Suprapubic skin (tissue), 4 donors: ENCODE measurements around the gene PROZ. TPM values are rescaled to one million over a fixed set of nuclear protein-coding genes. Genes with fewer than 3 reads are reported as not detected.
A peak's percentile ranks its signal among the peaks of the same experiment; 100 is the strongest.

Experiments
- DNase-seq, 2 donors: peaks; one replicate each; pipeline ENCODE4 v3.0.0-alpha.2; 2019; ENCODE audit warnings: low spot score in 2 of 2
- H3K27ac ChIP-seq: fragments of 200-600 bp; sonication (generic); one replicate; pipeline ENCODE4 v1.5.1; 2019
- H3K27me3 ChIP-seq: fragments of 200-600 bp; sonication (generic); one replicate; pipeline ENCODE4 v1.5.1; 2019
- H3K36me3 ChIP-seq: fragments of 200-600 bp; sonication (generic); one replicate; pipeline ENCODE4 v1.5.1; 2019
- H3K4me1 ChIP-seq: fragments of 200-600 bp; sonication (generic); one replicate; pipeline ENCODE4 v1.5.1; 2019
- H3K4me3 ChIP-seq: fragments of 200-600 bp; sonication (generic); one replicate; pipeline ENCODE4 v1.5.1; 2019; ENCODE audit warnings: mild to moderate bottlenecking
- H3K9me3 ChIP-seq: fragments of 200-600 bp; sonication (generic); one replicate; pipeline ENCODE4 v1.5.1; 2019
- EP300 ChIP-seq: sonication (generic); formaldehyde crosslinking; IDR thresholded peaks from one replicate; pipeline ENCODE4 v1.6.1; 2017; ENCODE audit warnings: antibody characterized with exemption
- POLR2A ChIP-seq, 2 donors: fragments of 450-650 bp; IDR thresholded peaks; one replicate each; pipeline ENCODE4 v1.6.1; 2017; ENCODE audit warnings: antibody characterized with exemption in 2 of 2, mild to moderate bottlenecking in 2 of 2, moderate library complexity in 2 of 2
- POLR2AphosphoS5 ChIP-seq, 3 donors: sonication (generic); formaldehyde crosslinking; IDR thresholded peaks; one replicate each; pipeline ENCODE4 v1.6.1; 2017; ENCODE audit warnings: antibody characterized with exemption in 3 of 3
- WGBS: methylation state at CpG from one replicate; pipeline ENCODE4 v1.1.5; 2018; 5-methylcytosine and 5-hydroxymethylcytosine counted together
- total RNA-seq, 4 donors: library from RNA; depleted of rRNA; stranded (reverse); fragments of >200 nt; gene quantifications; one replicate each; pipeline ENCODE4 v1.1.0, GENCODE V29; 2016
- TF ChIP-seq, protein P1 (sequence below), 2 donors: fragments of 200-600 bp in 1 of 2; fragments of 450-650 bp in 1 of 2; sonication (generic) in 1 of 2; IDR thresholded peaks; one replicate each; pipeline ENCODE4 v1.5.1; 2016 to 2019; ENCODE audit warnings: antibody characterized with exemption in 2 of 2, mild to moderate bottlenecking in 1 of 2, moderate library complexity in 1 of 2

The PROZ gene
- total RNA-seq, 4 donors from 2014 or later = not detected

DNA sequence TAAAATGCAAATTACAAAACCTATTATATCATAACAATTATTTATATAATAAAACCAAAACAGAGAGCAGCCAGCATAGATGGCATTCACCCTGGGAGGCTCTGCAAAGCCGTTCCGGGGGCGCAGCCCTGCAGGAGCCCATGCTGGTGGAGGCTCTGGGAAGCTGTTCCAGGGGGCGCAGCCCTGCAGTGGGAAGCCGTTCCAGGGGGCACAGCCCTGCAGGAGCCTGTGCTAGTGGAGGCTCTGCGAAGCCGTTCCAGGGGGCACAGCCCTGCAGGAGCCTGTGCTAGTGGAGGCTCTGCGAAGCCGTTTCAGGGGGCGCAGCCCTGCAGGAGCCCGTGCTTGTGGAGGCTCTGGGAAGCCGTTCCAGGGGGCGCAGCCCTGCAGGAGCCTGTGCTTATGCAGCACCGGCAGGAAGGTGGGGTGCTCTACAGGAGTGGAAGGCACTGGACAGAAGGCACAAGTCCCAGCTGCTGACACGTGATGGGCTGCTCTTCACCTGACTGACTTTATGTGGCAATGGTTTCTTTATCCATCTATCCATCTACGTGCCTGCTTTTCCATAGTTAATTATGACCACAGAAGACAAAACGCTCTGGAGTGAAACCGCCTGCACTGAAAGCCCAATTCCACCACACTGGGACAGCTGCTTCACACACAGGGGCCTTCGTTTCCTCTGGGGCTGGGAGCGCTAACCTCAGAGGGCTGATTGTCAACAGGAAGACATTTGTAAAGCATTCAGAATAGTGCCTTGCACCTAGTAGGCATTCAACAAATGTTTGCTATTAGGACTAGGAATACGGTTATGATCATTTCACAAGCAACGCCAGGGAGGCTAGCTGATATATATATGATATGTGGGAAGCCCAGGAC lies 26.4 kb downstream of the PROZ start:
- H3K4me3 ChIP-seq = no peak overlapping the region
- no peaks in the 10 kb centered on the region for H3K9me3 ChIP-seq
- no peak for DNase-seq
- H3K27ac ChIP-seq = no peak overlapping the region
- peaks cover 56% of the 10 kb centered on the region for H3K36me3 ChIP-seq
- no peaks in the 10 kb centered on the region for H3K27me3 ChIP-seq
- no peak for TF ChIP-seq POLR2A (IDR thresholded peaks at IDR 0.05)
- no peak for TF ChIP-seq EP300
- no peak for TF ChIP-seq POLR2AphosphoS5 (IDR thresholded peaks at IDR 0.05)
- TF ChIP-seq, protein P1, sequence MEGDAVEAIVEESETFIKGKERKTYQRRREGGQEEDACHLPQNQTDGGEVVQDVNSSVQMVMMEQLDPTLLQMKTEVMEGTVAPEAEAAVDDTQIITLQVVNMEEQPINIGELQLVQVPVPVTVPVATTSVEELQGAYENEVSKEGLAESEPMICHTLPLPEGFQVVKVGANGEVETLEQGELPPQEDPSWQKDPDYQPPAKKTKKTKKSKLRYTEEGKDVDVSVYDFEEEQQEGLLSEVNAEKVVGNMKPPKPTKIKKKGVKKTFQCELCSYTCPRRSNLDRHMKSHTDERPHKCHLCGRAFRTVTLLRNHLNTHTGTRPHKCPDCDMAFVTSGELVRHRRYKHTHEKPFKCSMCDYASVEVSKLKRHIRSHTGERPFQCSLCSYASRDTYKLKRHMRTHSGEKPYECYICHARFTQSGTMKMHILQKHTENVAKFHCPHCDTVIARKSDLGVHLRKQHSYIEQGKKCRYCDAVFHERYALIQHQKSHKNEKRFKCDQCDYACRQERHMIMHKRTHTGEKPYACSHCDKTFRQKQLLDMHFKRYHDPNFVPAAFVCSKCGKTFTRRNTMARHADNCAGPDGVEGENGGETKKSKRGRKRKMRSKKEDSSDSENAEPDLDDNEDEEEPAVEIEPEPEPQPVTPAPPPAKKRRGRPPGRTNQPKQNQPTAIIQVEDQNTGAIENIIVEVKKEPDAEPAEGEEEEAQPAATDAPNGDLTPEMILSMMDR (IDR thresholded peaks at IDR 0.05) = no peak
- WGBS = 87% methylated on average over 20 of the region's 22 CpGs
- H3K4me1 ChIP-seq = peaks cover 6% of the 10 kb centered on the region

DNA sequence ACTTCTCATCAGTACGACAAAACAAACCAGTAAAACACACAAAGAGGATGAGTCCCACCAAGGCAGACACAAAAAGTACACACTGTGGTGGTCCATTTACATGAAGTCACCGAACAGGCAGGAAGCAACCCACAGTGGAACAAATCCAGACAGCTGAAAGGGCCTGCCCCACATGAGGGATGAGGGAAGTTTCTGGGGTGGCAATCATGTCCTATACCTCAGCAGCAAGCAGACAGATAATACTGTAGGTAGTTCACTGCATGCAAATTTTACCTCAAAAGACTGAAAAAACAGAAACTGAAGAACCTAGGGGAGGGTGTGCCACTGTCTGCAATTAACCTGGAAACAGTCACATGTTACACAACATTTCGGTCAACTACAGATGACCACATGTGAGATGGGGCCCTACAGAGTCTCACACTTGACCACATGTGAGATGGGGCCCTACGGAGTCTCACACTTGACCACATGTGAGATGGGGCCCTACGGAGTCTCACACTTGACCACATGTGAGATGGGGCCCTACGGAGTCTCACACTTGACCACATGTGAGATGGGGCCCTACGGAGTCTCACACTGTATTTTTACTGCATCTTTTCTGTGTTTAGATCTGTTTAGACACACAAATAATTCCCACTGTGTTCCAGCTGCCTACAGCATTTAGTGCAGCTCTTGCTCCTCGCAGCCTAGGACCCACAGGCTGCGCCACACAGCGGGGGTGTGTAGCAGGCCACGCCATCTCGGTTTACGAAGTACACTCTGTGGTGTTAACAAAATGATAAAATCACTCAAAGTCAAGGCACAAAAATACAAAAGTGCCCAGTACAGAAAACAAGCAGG lies 27.8 kb downstream of the PROZ start:
- no peaks in the 10 kb centered on the region for H3K27me3 ChIP-seq
- H3K9me3 ChIP-seq = no peaks in the 10 kb centered on the region
- H3K27ac ChIP-seq = peak overlapping the region; percentile 73
- peak overlapping the region; percentile 19 for H3K4me3 ChIP-seq
- peaks cover 6% of the 10 kb centered on the region for H3K4me1 ChIP-seq
- H3K36me3 ChIP-seq = peaks cover 52% of the 10 kb centered on the region
- 80% methylated on average over 13 of the region's 13 CpGs for WGBS
- DNase-seq = no peak
- TF ChIP-seq, protein P1 (IDR thresholded peaks at IDR 0.05) = no peak
- TF ChIP-seq POLR2A (IDR thresholded peaks at IDR 0.05) = no peak
- no peak for TF ChIP-seq EP300
- TF ChIP-seq POLR2AphosphoS5 (IDR thresholded peaks at IDR 0.05) = no peak

DNA sequence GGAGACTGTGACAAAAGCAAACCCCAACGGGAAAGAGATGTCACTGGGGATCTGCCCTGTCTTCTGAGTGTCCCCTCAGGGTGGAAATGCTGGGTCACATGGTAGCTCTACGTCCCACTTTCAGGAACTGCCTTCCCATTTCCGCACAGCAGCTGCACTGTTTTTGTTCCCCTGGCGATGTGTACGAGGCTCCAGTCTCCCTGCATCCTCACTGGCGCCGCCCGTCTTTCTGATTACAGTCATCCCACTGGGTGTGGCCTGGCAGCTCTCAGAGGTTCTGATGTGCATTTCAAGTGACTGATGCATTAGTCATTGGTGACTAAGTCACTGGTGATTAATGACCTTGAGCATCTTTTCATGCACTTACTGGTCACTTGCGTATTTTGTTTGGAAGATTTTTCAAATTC lies 28.8 kb downstream of the PROZ start:
- H3K27ac ChIP-seq = peak overlapping the region; percentile 73
- DNase-seq = peak; percentile 92 to 94
- TF ChIP-seq POLR2AphosphoS5 (IDR thresholded peaks at IDR 0.05) (peak; percentile 3 to 79 (median 75)), EP300 (no peak)
- H3K36me3 ChIP-seq = peaks cover 53% of the 10 kb centered on the region
- peak overlapping the region; percentile 19 for H3K4me3 ChIP-seq
- WGBS = 6% methylated on average over 9 of the region's 9 CpGs
- H3K9me3 ChIP-seq = no peaks in the 10 kb centered on the region
- no peaks in the 10 kb centered on the region for H3K27me3 ChIP-seq
- H3K4me1 ChIP-seq = peaks cover 6% of the 10 kb centered on the region

DNA sequence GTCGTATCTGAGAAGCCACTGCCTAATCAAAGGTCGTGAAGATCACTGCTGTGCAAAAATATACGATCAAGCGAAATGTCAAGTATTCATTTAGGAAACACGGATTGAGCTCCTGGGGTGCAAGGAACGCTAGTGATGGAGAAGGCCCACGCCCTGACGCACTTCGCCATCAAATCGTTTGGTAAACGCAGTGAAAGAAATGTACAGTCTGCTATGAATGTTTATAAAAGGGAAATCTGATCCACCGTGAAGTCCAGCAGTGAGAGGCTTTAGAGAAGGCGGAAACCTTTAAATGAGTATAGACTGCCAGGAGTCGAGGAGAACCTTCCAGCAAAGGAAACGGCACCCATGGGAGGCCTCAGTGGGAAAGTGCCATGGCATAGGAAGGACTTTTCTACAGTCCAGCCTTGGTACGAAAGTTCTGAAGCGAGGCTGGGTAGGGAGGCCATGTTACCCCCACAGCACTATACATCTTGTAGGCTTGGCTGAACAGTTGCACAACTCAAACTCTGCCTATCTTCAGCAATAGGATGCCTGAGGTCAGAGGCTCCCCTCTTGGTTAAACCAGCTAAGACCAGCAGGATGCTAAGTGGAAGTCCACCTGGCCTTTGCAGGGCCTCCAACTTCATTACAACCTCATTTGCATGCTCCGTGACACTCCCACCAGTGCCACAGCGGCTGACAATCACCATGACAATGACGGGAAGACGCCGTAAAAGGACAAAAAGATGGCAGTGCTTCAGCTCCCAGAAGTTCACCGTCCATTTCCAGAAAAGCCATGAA lies 29.6 kb downstream of the PROZ start:
- H3K4me3 ChIP-seq = no peak overlapping the region
- H3K36me3 ChIP-seq = peaks cover 53% of the 10 kb centered on the region
- H3K27ac ChIP-seq = peak overlapping the region; percentile 62
- WGBS = 92% methylated on average over 23 of the region's 23 CpGs
- DNase-seq = no peak
- H3K27me3 ChIP-seq = no peaks in the 10 kb centered on the region
- peaks cover 6% of the 10 kb centered on the region for H3K4me1 ChIP-seq
- TF ChIP-seq POLR2A (IDR thresholded peaks at IDR 0.05) (no peak), EP300 (no peak), POLR2AphosphoS5 (IDR thresholded peaks at IDR 0.05) (no peak)
- TF ChIP-seq, protein P1 (IDR thresholded peaks at IDR 0.05) = no peak
- H3K9me3 ChIP-seq = no peaks in the 10 kb centered on the region

DNA sequence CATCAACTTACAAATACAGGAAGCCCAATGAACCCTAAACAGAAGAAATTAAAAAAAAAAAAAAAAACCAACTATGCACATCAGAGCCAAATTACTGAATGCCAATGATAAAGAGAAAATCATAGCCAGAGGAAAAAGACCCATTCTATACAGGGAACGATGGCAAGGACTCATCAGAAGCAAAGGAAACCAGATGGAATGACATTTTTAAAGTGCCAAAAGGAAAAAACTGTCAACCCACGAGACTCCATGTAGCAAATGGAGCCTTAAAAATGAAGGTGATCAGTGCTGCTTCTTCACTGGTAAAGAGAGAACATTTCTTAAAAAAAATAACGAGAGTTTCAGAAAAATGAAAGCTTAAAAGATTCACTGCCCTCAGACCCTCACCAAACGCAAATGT lies 31.7 kb downstream of the PROZ start:
- WGBS = 81% methylated on average over 4 of the region's 4 CpGs
- DNase-seq = no peak
- peaks cover 57% of the 10 kb centered on the region for H3K36me3 ChIP-seq

More for the DNA sequence above, 31.7 kb downstream of the PROZ start:
- Histone ChIP-seq H3K4me1 (peaks cover 6% of the 10 kb centered on the region), H3K4me3 (no peak overlapping the region), H3K9me3 (no peaks in the 10 kb centered on the region), H3K27ac (no peak overlapping the region), H3K27me3 (no peaks in the 10 kb centered on the region)
- no peak for TF ChIP-seq POLR2A (IDR thresholded peaks at IDR 0.05)
- no peak for TF ChIP-seq POLR2AphosphoS5 (IDR thresholded peaks at IDR 0.05)
- TF ChIP-seq, protein P1 (IDR thresholded peaks at IDR 0.05) = no peak
- no peak for TF ChIP-seq EP300
